ENCODE data around the gene RGR.

- TF ChIP-seq YY1 (IDR thresholded peaks at IDR 0.05; ENCODE audit: insufficient read depth, insufficient read length): no peak
- no peak for TF ChIP-seq ZNF274 (IDR thresholded peaks at IDR 0.05; ENCODE audit: low read depth, low read length)
These were observed 57.4 kb downstream of the RGR start for GRCh38 chr10:84302223-84302622.
